HepG2 (cell line): ENCODE measurements around the gene KIF17. TPM values are rescaled to one million over a fixed set of nuclear protein-coding genes. Genes with fewer than 3 reads are reported as not detected.

Experiments used
- ATF1 ChIP-seq: IDR thresholded peaks from 2 replicates; pipeline ENCODE4 v1.6.1; 2016; ENCODE audit warnings: mild to moderate bottlenecking, control low read depth
- CREM ChIP-seq, 2 experiments: sonication (generic) in 1 of 2; formaldehyde crosslinking in 1 of 2; IDR thresholded peaks; 2 replicates each; pipeline versions ENCODE4 v1.4.0 to v1.6.1; 2016 to 2020; ENCODE audit warnings: antibody characterized with exemption in 1 of 2, mild to moderate bottlenecking in 1 of 2, missing genetic modification reagents in 1 of 2
- DMAP1 ChIP-seq: IDR thresholded peaks from 2 replicates; pipeline ENCODE4 v1.6.1; 2016
- DNMT3B ChIP-seq: conservative IDR thresholded peaks from 2 replicates; pipeline ENCODE4 v1.6.1; 2016; ENCODE audit warnings: missing biosample characterization, control low read depth
- FOXA3 ChIP-seq: IDR thresholded peaks from 2 replicates; pipeline ENCODE4 v1.6.1; 2016; ENCODE audit warnings: missing genetic modification reagents, missing compliant biosample characterization
- MBD4 ChIP-seq: IDR thresholded peaks from 2 replicates; pipeline ENCODE4 v1.6.1; 2012; ENCODE audit warnings: low read length, inconsistent platforms, borderline replicate concordance
- NCOA2 ChIP-seq: sonication (generic); formaldehyde crosslinking; IDR thresholded peaks from 2 replicates; pipeline ENCODE4 v1.8.0; 2022; ENCODE audit warnings: inconsistent platforms
- NFYC ChIP-seq: IDR thresholded peaks from 2 replicates; pipeline ENCODE4 v1.6.1; 2016; ENCODE audit warnings: missing genetic modification reagents, missing compliant biosample characterization
- POLR2G ChIP-seq: fragments of 200-400 bp; formaldehyde crosslinking; IDR thresholded peaks from 2 replicates; pipeline ENCODE4 v1.6.1; 2018; ENCODE audit warnings: mild to moderate bottlenecking, low read depth, low read length, moderate library complexity
- SRSF4 ChIP-seq: fragments of 200-400 bp; formaldehyde crosslinking; IDR thresholded peaks from one replicate; pipeline ENCODE4 v1.6.1; 2018; ENCODE audit warnings: mild to moderate bottlenecking, low read depth, low read length, moderate library complexity; ENCODE audit not compliant: poor library complexity, severe bottlenecking
- TCF7L2 ChIP-seq: IDR thresholded peaks from 2 replicates; pipeline ENCODE4 v1.6.1; 2011; ENCODE audit warnings: mild to moderate bottlenecking, low read depth, low read length, moderate library complexity
- ZFP36L2 ChIP-seq: sonication (generic); formaldehyde crosslinking; IDR thresholded peaks from 2 replicates; pipeline ENCODE4 v1.4.0; 2020; ENCODE audit warnings: missing genetic modification reagents
- ZFP41 ChIP-seq: sonication (generic); formaldehyde crosslinking; IDR thresholded peaks from 2 replicates; pipeline ENCODE4 v1.4.0; 2020; ENCODE audit warnings: mild to moderate bottlenecking, missing genetic modification reagents, borderline replicate concordance
- ZGPAT ChIP-seq: IDR thresholded peaks from 2 replicates; pipeline ENCODE4 v1.6.1; 2016; ENCODE audit warnings: mild to moderate bottlenecking
- ZMAT3 ChIP-seq: sonication (generic); formaldehyde crosslinking; conservative IDR thresholded peaks from 2 replicates; pipeline ENCODE4 v1.7.0; 2021; ENCODE audit warnings: missing genetic modification reagents
- ZMYM4 ChIP-seq: sonication (generic); formaldehyde crosslinking; IDR thresholded peaks from 2 replicates; pipeline ENCODE4 v1.8.1; 2023; ENCODE audit warnings: mild to moderate bottlenecking, missing genetic modification reagents
- ZNF296 ChIP-seq: sonication (generic); formaldehyde crosslinking; conservative IDR thresholded peaks from 2 replicates; pipeline ENCODE4 v1.5.0; 2020; ENCODE audit warnings: mild to moderate bottlenecking, missing genetic modification reagents
- ZNF337 ChIP-seq: sonication (generic); formaldehyde crosslinking; IDR thresholded peaks from 2 replicates; pipeline ENCODE4 v1.5.1; 2020; ENCODE audit warnings: missing genetic modification reagents, low read depth, mild to moderate bottlenecking, borderline replicate concordance
- ZNF430 ChIP-seq: sonication (generic); formaldehyde crosslinking; IDR thresholded peaks from 2 replicates; pipeline ENCODE4 v1.9.0; 2021; ENCODE audit warnings: mild to moderate bottlenecking, missing genetic modification reagents
- ZNF577 ChIP-seq: sonication (generic); formaldehyde crosslinking; IDR thresholded peaks from 2 replicates; pipeline ENCODE4 v1.4.0; 2020; ENCODE audit warnings: mild to moderate bottlenecking, low read depth, missing genetic modification reagents, borderline replicate concordance
- polyA plus RNA-seq, 8 experiments: library from polyadenylated mRNA; depleted of rRNA in 3 of 8; stranded (reverse) in 7 of 8; unstranded in 1 of 8; fragments of >200 nt; fragmentation: Illumina TruSeq in 4 of 8; extraction: Trizol in 4 of 8; gene quantifications; 2 replicates each; pipeline versions ENCODE4 v1.2.1 to v1.2.3, GENCODE V29; 2011 to 2016; ENCODE audit warnings: low read depth in 4 of 8, missing spikeins in 1 of 8, mixed read lengths in 1 of 8; ENCODE audit not compliant: insufficient read depth in 1 of 8
- total RNA-seq, 5 experiments: library from RNA; depleted of rRNA; stranded (reverse); fragments of >200 nt; fragmentation: Illumina TruSeq; extraction: Trizol; gene quantifications; 2 replicates each; pipeline ENCODE4 v1.2.3, GENCODE V29; 2016; ENCODE audit warnings: low read depth in 1 of 5
- TF ChIP-seq, protein P1 (sequence below): sonication (generic); formaldehyde crosslinking; IDR thresholded peaks from 2 replicates; pipeline ENCODE4 v1.4.0; 2020; ENCODE audit warnings: missing genetic modification reagents, borderline replicate concordance
- TF ChIP-seq, protein P2 (sequence below): sonication (generic); formaldehyde crosslinking; IDR thresholded peaks from 2 replicates; pipeline ENCODE4 v1.5.1; 2020; ENCODE audit warnings: missing genetic modification reagents, mild to moderate bottlenecking, borderline replicate concordance
- TF ChIP-seq, protein P3 (sequence below): sonication (generic); formaldehyde crosslinking; IDR thresholded peaks from 2 replicates; pipeline ENCODE4 v1.8.1; 2023; ENCODE audit warnings: mild to moderate bottlenecking, missing genetic modification reagents

The KIF17 gene
- total and polyA plus RNA-seq, 2 of the 13 experiments (the other 11 are each of a cell fraction or from before 2014, with no cell fraction given): 0.24 to 0.44 TPM

- TF ChIP-seq, protein P1, sequence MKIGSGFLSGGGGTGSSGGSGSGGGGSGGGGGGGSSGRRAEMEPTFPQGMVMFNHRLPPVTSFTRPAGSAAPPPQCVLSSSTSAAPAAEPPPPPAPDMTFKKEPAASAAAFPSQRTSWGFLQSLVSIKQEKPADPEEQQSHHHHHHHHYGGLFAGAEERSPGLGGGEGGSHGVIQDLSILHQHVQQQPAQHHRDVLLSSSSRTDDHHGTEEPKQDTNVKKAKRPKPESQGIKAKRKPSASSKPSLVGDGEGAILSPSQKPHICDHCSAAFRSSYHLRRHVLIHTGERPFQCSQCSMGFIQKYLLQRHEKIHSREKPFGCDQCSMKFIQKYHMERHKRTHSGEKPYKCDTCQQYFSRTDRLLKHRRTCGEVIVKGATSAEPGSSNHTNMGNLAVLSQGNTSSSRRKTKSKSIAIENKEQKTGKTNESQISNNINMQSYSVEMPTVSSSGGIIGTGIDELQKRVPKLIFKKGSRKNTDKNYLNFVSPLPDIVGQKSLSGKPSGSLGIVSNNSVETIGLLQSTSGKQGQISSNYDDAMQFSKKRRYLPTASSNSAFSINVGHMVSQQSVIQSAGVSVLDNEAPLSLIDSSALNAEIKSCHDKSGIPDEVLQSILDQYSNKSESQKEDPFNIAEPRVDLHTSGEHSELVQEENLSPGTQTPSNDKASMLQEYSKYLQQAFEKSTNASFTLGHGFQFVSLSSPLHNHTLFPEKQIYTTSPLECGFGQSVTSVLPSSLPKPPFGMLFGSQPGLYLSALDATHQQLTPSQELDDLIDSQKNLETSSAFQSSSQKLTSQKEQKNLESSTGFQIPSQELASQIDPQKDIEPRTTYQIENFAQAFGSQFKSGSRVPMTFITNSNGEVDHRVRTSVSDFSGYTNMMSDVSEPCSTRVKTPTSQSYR: 0 out of 2 replicates have a peak, but pooled peaks have one; percentile 2
- TF ChIP-seq ZMAT3 (CRISPR knock-in tag) (peak; percentile 55; the same call in 1 of the 2 replicates), ZNF577 (CRISPR knock-in tag) (no peak), TCF7L2 (no peak), ZGPAT (CRISPR knock-in tag) (peak; percentile 80; the same call in 1 of the 2 replicates), ZMYM4 (peak; percentile 88), POLR2G (peak; percentile 95), ZFP36L2 (CRISPR knock-in tag) (no peak), ATF1 (CRISPR knock-in tag) (peak; percentile 56; the same call in 1 of the 2 replicates), ZNF430 (0 out of 2 replicates have a peak, but pooled peaks have one; percentile 53), ZNF296 (0 out of 2 replicates have a peak, but pooled peaks have one; percentile 32), ZNF337 (no peak), CREM (IDR thresholded peaks at IDR 0.05) (peak; percentile 83), CREM (CRISPR knock-in tag; IDR thresholded peaks at IDR 0.05) (no peak), SRSF4 (no peak), NFYC (CRISPR knock-in tag) (peak; percentile 95), DNMT3B (peak; percentile 77; the same call in 1 of the 2 replicates), MBD4 (no peak), FOXA3 (peak; percentile 12; the same call in 1 of the 2 replicates), NCOA2 (no peak), DMAP1 (peak; percentile 76; the same call in 1 of the 2 replicates), ZFP41 (0 out of 2 replicates have a peak, but pooled peaks have one; percentile 52)
- TF ChIP-seq, protein P2, sequence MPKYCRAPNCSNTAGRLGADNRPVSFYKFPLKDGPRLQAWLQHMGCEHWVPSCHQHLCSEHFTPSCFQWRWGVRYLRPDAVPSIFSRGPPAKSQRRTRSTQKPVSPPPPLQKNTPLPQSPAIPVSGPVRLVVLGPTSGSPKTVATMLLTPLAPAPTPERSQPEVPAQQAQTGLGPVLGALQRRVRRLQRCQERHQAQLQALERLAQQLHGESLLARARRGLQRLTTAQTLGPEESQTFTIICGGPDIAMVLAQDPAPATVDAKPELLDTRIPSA: 0 out of 2 replicates have a peak, but pooled peaks have one; percentile 28
- TF ChIP-seq, protein P3, sequence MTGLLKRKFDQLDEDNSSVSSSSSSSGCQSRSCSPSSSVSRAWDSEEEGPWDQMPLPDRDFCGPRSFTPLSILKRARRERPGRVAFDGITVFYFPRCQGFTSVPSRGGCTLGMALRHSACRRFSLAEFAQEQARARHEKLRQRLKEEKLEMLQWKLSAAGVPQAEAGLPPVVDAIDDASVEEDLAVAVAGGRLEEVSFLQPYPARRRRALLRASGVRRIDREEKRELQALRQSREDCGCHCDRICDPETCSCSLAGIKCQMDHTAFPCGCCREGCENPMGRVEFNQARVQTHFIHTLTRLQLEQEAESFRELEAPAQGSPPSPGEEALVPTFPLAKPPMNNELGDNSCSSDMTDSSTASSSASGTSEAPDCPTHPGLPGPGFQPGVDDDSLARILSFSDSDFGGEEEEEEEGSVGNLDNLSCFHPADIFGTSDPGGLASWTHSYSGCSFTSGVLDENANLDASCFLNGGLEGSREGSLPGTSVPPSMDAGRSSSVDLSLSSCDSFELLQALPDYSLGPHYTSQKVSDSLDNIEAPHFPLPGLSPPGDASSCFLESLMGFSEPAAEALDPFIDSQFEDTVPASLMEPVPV (CRISPR knock-in tag): peak; percentile 80; the same call in 1 of the 2 replicates
These were observed 56.3 kb downstream of the KIF17 start, which contains the start of gene DDOST (continued) for GRCh38 chr1:20661207-20662109.
